ENCODE results near the gene LYRM9. TPM values are rescaled to one million over a fixed set of nuclear protein-coding genes. Genes with fewer than 3 reads are reported as not detected.

Gene LYRM9
- total RNA-seq, 1 experiment from 2014 or later, result 6.4 TPM

DNA sequence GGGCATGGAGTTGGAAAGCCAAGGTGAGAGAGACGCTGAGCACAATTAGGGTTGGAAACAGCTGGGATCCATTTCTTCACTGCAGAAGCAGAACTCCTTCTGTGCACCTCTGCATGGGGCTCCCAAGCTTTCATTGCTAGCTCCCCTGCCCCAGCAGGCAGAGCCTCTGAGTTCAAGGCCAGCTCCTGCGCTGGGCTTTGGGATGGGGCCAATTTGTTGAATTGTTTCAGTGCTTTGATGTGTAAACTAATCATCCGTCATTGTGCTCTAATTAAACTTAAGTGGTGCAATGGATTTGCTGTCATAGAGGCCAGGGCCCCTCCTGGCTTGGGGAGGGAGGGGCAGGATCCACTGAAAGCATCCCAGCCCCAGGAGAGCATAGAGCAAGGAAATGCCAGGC, 13.5 kb upstream of the LYRM9 start:
- H3K4me1 Mint-ChIP-seq (ENCODE audit: insufficient read depth, unreplicated experiment), result no peaks in the 10 kb centered on the region
- no peak overlapping the region for H3K4me3 Mint-ChIP-seq (ENCODE audit: unreplicated experiment)
- TF ChIP-seq, protein P1, sequence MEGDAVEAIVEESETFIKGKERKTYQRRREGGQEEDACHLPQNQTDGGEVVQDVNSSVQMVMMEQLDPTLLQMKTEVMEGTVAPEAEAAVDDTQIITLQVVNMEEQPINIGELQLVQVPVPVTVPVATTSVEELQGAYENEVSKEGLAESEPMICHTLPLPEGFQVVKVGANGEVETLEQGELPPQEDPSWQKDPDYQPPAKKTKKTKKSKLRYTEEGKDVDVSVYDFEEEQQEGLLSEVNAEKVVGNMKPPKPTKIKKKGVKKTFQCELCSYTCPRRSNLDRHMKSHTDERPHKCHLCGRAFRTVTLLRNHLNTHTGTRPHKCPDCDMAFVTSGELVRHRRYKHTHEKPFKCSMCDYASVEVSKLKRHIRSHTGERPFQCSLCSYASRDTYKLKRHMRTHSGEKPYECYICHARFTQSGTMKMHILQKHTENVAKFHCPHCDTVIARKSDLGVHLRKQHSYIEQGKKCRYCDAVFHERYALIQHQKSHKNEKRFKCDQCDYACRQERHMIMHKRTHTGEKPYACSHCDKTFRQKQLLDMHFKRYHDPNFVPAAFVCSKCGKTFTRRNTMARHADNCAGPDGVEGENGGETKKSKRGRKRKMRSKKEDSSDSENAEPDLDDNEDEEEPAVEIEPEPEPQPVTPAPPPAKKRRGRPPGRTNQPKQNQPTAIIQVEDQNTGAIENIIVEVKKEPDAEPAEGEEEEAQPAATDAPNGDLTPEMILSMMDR (IDR thresholded peaks at IDR 0.05; ENCODE audit: unreplicated experiment), result no peak
- no peaks in the 10 kb centered on the region for H3K9me3 Mint-ChIP-seq (ENCODE audit: unreplicated experiment)
- no peaks in the 10 kb centered on the region for H3K36me3 Mint-ChIP-seq (ENCODE audit: insufficient read depth, unreplicated experiment)
- intact Hi-C loops (cut with micrococcal nuclease), result no loop called here
- no peak overlapping the region for H3K27ac Mint-ChIP-seq (ENCODE audit: low read depth, unreplicated experiment)
- no peak for DNase-seq (ENCODE audit: unreplicated experiment)
- BruUV-seq (replicated peaks), result no TSS peak
- H3K27me3 Mint-ChIP-seq (ENCODE audit: insufficient read depth, unreplicated experiment), result peaks cover 13% of the 10 kb centered on the region
- CTCF ChIA-PET, result interaction anchor here (0.6 kb wide), 1 partner anchor 157 kb away, joined by 4 read pairs; no protein-coding TSS in a partner anchor
- POLR2A ChIA-PET, result no interaction called here

- Mint-ChIP-seq H3K4me1 (ENCODE audit: insufficient read depth, unreplicated experiment) (no peaks in the 10 kb centered on the region), H3K4me3 (ENCODE audit: unreplicated experiment) (no peak overlapping the region), H3K9me3 (ENCODE audit: unreplicated experiment) (no peaks in the 10 kb centered on the region), H3K27me3 (ENCODE audit: insufficient read depth, unreplicated experiment) (peaks cover 13% of the 10 kb centered on the region), H3K36me3 (ENCODE audit: insufficient read depth, unreplicated experiment) (no peaks in the 10 kb centered on the region), H3K27ac (ENCODE audit: low read depth, unreplicated experiment) (no peak overlapping the region)
- DNase-seq (ENCODE audit: unreplicated experiment), result no peak
- TF ChIP-seq, protein P1 (IDR thresholded peaks at IDR 0.05; ENCODE audit: unreplicated experiment), result no peak
- ChIA-PET POLR2A (interaction anchor here (0.5 kb wide), 1 partner anchor 147 kb away, joined by 4 read pairs; no protein-coding TSS in a partner anchor), CTCF (no interaction called here)
- no TSS peak for BruUV-seq (replicated peaks)
- intact Hi-C loops (cut with micrococcal nuclease), result no loop called here
Observed at GRCh38 chr17:27906226-27906580, 13.0 kb upstream of the LYRM9 start.

DNA sequence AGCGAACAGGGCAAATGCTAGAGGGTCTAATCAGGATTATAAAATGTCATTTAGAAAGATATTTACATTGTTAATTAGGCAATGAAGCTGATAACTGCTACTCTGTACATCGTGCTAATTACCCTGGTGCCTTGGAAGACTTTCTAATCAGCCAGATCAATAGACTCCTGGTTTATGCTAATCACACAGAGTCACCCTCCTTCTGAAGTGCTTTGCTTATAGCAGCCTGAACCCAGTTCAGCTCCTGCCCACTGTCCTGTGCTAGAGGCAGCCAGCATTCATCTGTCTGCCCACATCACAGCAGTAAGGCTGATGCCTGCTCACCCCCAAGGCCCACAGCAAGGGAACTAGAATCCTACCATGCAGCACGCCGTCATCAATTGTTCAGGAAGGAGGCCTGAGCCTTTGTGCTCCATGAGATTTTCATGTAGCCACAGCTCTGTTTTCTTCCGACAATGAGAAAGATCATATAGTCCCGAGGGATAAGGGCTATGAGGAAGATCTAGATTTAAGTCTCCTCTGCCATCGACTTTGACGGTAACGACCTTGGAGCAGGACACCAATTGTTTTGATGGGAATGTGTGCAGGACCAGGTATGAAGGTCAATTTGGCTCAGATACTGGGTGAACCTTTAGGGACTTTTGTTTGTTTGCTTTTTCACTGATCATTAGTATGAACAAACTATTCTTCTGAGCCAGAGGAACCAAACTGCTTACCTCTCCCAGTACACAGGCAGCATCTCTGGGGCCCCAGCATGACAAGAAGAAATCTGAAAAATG, 12.5 kb upstream of the LYRM9 start:
- Mint-ChIP-seq H3K27me3 (ENCODE audit: insufficient read depth, unreplicated experiment) (peaks cover 13% of the 10 kb centered on the region), H3K36me3 (ENCODE audit: insufficient read depth, unreplicated experiment) (no peaks in the 10 kb centered on the region), H3K4me3 (ENCODE audit: unreplicated experiment) (no peak overlapping the region), H3K27ac (ENCODE audit: low read depth, unreplicated experiment) (no peak overlapping the region), H3K4me1 (ENCODE audit: insufficient read depth, unreplicated experiment) (no peaks in the 10 kb centered on the region), H3K9me3 (ENCODE audit: unreplicated experiment) (no peaks in the 10 kb centered on the region)
- BruUV-seq (replicated peaks), result no TSS peak
- DNase-seq (ENCODE audit: unreplicated experiment), result no peak
- ChIA-PET CTCF (interaction anchor here (1.8 kb wide), 1 partner anchor 11 kb away, joined by 8 read pairs; no protein-coding TSS in a partner anchor), POLR2A (interaction anchor here (0.5 kb wide), 1 partner anchor 148 kb away, joined by 4 read pairs; no protein-coding TSS in a partner anchor)
- TF ChIP-seq, protein P1 (IDR thresholded peaks at IDR 0.05; ENCODE audit: unreplicated experiment), result no peak
- intact Hi-C loops (cut with micrococcal nuclease), result no loop called here

GRCh38 chr17:27904534-27905446, 11.6 kb upstream of the LYRM9 start:
- ChIA-PET POLR2A (no interaction called here), CTCF (interaction anchor here (1.8 kb wide), 1 partner anchor 11 kb away, joined by 8 read pairs; no protein-coding TSS in a partner anchor)
- intact Hi-C loops (cut with micrococcal nuclease), result no loop called here
- peaks cover 13% of the 10 kb centered on the region for H3K27me3 Mint-ChIP-seq (ENCODE audit: insufficient read depth, unreplicated experiment)
- BruUV-seq (replicated peaks), result no TSS peak
- DNase-seq (ENCODE audit: unreplicated experiment), result no peak
- H3K27ac Mint-ChIP-seq (ENCODE audit: low read depth, unreplicated experiment), result no peak overlapping the region
- H3K4me3 Mint-ChIP-seq (ENCODE audit: unreplicated experiment), result no peak overlapping the region
- H3K36me3 Mint-ChIP-seq (ENCODE audit: insufficient read depth, unreplicated experiment), result no peaks in the 10 kb centered on the region
- TF ChIP-seq, protein P1 (IDR thresholded peaks at IDR 0.05; ENCODE audit: unreplicated experiment), result no peak
- no peaks in the 10 kb centered on the region for H3K4me1 Mint-ChIP-seq (ENCODE audit: insufficient read depth, unreplicated experiment)
- no peaks in the 10 kb centered on the region for H3K9me3 Mint-ChIP-seq (ENCODE audit: unreplicated experiment)
